Endothelial cell of hepatic sinusoid (primary cell): ENCODE results near the gene GLT8D1.

Experiments used
- in situ Hi-C: cut with HindIII; loops from 2 replicates; pipeline ENCODE4 v1.10.0; 2017; ENCODE audit warnings: low sequenced_read_pairs

GLT8D1 gene

GRCh38 chr3:52714335-52715302, 9.0 kb upstream of the GLT8D1 start:
- in situ Hi-C loops: loop anchor here (5.0 kb wide), 2 partner anchors 43 to 92 kb away; no protein-coding TSS in a partner anchor

- in situ Hi-C loops: no loop called here
Observed at GRCh38 chr3:52712291-52713212, 7.0 kb upstream of the GLT8D1 start.

GRCh38 chr3:52710512-52710911, 4.9 kb upstream of the GLT8D1 start:
- in situ Hi-C loops: no loop called here

- in situ Hi-C loops: no loop called here
Observed at GRCh38 chr3:52707585-52707984, 2.0 kb upstream of the GLT8D1 start.

- in situ Hi-C loops: no loop called here
Observed at GRCh38 chr3:52705438-52705687, 228 bp downstream of the GLT8D1 start.

GRCh38 chr3:52704611-52705437, 767 bp downstream of the GLT8D1 start:
- in situ Hi-C loops: no loop called here

- in situ Hi-C loops: no loop called here
Observed at GRCh38 chr3:52703341-52703740, 2.2 kb downstream of the GLT8D1 start.

- in situ Hi-C loops: no loop called here
Observed at GRCh38 chr3:52697632-52697965, 8.0 kb downstream of the GLT8D1 start.

GRCh38 chr3:52696830-52697631, 8.6 kb downstream of the GLT8D1 start:
- in situ Hi-C loops: no loop called here

GRCh38 chr3:52695798-52696671, 9.6 kb downstream of the GLT8D1 start:
- in situ Hi-C loops: no loop called here

- in situ Hi-C loops: loop anchor here (5.0 kb wide), 1 partner anchor 63 kb away; no protein-coding TSS in a partner anchor
Observed at GRCh38 chr3:52694528-52695189, 10.9 kb downstream of the GLT8D1 start.

- in situ Hi-C loops: loop anchor here (5.0 kb wide), 1 partner anchor 64 kb away; no protein-coding TSS in a partner anchor
Observed at GRCh38 chr3:52693071-52693470, 12.5 kb downstream of the GLT8D1 start.

- in situ Hi-C loops: loop anchor here (5.0 kb wide), 1 partner anchor 67 kb away; no protein-coding TSS in a partner anchor
Observed at GRCh38 chr3:52690560-52690959, 15.0 kb downstream of the GLT8D1 start.

GRCh38 chr3:52689151-52689550, 16.4 kb downstream of the GLT8D1 start:
- in situ Hi-C loops: no loop called here

- in situ Hi-C loops: no loop called here
Observed at GRCh38 chr3:52688266-52688665, 17.3 kb downstream of the GLT8D1 start.

- in situ Hi-C loops: no loop called here
Observed at GRCh38 chr3:52685709-52686691, 19.6 kb downstream of the GLT8D1 start, which contains the start of the genes GNL3 and PBRM1. TSS of gene GNL3 (plus strand) at chr3:52686032. CDS start at chr3:52686093, 61 bp downstream. TSS of gene PBRM1 (minus strand) at chr3:52685913.

- in situ Hi-C loops: no loop called here
Observed at GRCh38 chr3:52685285-52685708, 20.3 kb downstream of the GLT8D1 start.
